Measurements from ENCODE around the gene LRRC75A. TPM values are rescaled to one million over a fixed set of nuclear protein-coding genes. Genes with fewer than 3 reads are reported as not detected.

Gene LRRC75A
- total and polyA plus RNA-seq, 2 donors (not counting 3 experiments of a cell fraction or from before 2014, with no cell fraction given), result 3.7 to 6.1 TPM

DNA sequence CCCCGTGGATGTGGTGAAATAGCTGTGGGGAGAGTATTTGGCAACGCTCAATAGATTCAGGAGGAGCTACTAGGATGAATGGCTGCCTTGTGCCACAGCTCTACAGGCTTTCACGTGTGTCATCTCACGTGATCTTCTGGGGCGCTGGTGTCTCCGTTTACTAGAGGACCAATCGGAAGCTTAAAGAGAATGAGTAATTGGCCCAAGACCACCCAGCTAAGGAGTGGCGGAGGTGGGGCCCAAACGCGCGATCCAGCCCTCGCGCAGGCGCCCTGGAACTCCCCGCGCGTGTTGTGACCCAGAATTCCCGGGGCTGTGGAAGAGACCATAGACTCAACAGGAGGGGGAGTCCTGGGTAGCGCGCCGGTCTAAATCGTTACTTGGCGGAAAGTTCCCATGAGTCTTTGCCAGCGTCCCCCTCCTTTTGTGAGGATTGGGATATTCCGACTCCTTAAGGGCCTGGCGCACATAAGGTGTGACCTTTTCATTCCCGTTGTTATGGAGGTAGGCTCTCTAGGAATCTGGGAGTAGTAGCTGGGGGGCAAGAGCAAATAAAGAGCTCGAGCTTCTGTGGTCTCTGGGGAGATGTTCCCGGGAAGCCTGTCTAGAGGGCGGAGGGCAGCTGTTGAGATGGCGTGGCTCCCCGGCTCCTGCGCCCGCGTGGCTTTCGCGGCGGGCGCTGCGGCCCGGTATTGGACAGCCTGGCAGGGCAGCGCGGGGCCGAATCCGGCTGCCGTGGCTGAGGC, 53.3 kb downstream of the LRRC75A start:
- Histone ChIP-seq H3K79me2 (ENCODE audit: control insufficient read depth, insufficient read depth, low read length) (peaks cover 48% of the 10 kb centered on the region), H3K4me1 (ENCODE audit: control insufficient read depth, extremely low read depth, insufficient read depth, low read length) (peaks cover 35% of the 10 kb centered on the region), H4K20me1 (replicated peaks; ENCODE audit: control insufficient read depth, extremely low read depth, insufficient read depth, low read length) (peaks cover 11% of the 10 kb centered on the region), H3K9me1 (replicated peaks; ENCODE audit: control insufficient read depth, extremely low read depth, insufficient read depth, low read length) (no peaks in the 10 kb centered on the region), H3K36me3 (ENCODE audit: control insufficient read depth in 2 of 2, extremely low read depth in 1 of 2, insufficient read depth in 2 of 2, low read length in 2 of 2) (peaks cover 26 to 28% of the 10 kb centered on the region in 2 experiments), H3K4me3 (replicated peaks in 1 of 3; ENCODE audit: insufficient read depth in 1 of 3, low read depth in 1 of 3, low read length in 3 of 3) (peak overlapping the region; percentile 77 to 97 (median 89)), H3K9me3 (replicated peaks; ENCODE audit: control insufficient read depth, insufficient read depth, low read length) (no peaks in the 10 kb centered on the region), H2AFZ (ENCODE audit: low read depth, low read length) (peak overlapping the region; percentile 83), H3K4me2 (ENCODE audit: insufficient read depth, low read length) (peak overlapping the region; percentile 87), H3K9ac (replicated peaks; ENCODE audit: extremely low read depth, insufficient read depth, low read length) (peak overlapping the region; percentile 88), H3K27ac (ENCODE audit: insufficient read depth, low read depth, low read length) (peak overlapping the region; percentile 67), H3K27me3 (ENCODE audit: control insufficient read depth in 2 of 2, insufficient read depth in 2 of 2, low read length in 2 of 2) (no peaks in the 10 kb centered on the region)
- POLR2A ChIA-PET, result interaction anchor here (0.5 to 1.7 kb wide), 16 partner anchors 11 to 1104 kb away, joined by 3 to 52 read pairs (median 4); partner anchors contain the start of genes CENPV and UBB
- TF ChIP-seq MYC (IDR thresholded peaks at IDR 0.05; ENCODE audit: low read depth, low read length) (peak; percentile 85), POLR2A (IDR thresholded peaks at IDR 0.05; ENCODE audit: low read depth, low read length) (peak; percentile 99), POLR2AphosphoS5 (IDR thresholded peaks at IDR 0.05; ENCODE audit: insufficient read depth, low read depth, low read length) (peak; percentile 100), GATA2 (IDR thresholded peaks at IDR 0.05; ENCODE audit: insufficient read depth, insufficient read length, low read depth, low read length) (no peak), FOS (IDR thresholded peaks at IDR 0.05; ENCODE audit: borderline replicate concordance, insufficient read depth, low read length) (no peak)
- TF ChIP-seq, protein P1, sequence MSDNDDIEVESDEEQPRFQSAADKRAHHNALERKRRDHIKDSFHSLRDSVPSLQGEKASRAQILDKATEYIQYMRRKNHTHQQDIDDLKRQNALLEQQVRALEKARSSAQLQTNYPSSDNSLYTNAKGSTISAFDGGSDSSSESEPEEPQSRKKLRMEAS (IDR thresholded peaks at IDR 0.05; ENCODE audit: insufficient read depth, insufficient read length), result peak; percentile 90
- CTCF ChIA-PET, result interaction anchor here (0.8 to 4.5 kb wide), 17 partner anchors 10 to 151 kb away, joined by 3 to 33 read pairs (median 4); partner anchors contain the start of genes CENPV, TRPV2 and UBB
- dilution Hi-C loops (cut with MboI; ENCODE audit: extremely low pct_ligation_motif_present, low sequenced_read_pairs), result no loop called here
- FAIRE-seq (peak; percentile 100), DNase-seq (ENCODE audit: low read depth, low spot score) (peak; percentile 100)
- intact Hi-C loops (cut with micrococcal nuclease), result loop anchor here (1.0 to 10.0 kb wide), 2 partner anchors 57 to 976 kb away; partner anchors contain the start of gene UBB
- BruUV-seq (replicated peaks), result no TSS peak

Measured in endothelial cell of umbilical vein (primary cell).